HepG2 (cell line): ENCODE measurements around the gene ZCCHC3. TPM values are rescaled to one million over a fixed set of nuclear protein-coding genes. Genes with fewer than 3 reads are reported as not detected.

Experiments used
- ARNTL ChIP-seq: sonication (generic); formaldehyde crosslinking; IDR thresholded peaks from 2 replicates; pipeline ENCODE4 v1.4.0; 2020; ENCODE audit warnings: mild to moderate bottlenecking, missing genetic modification reagents
- ATM ChIP-seq: fragments of 450-650 bp; IDR thresholded peaks from 2 replicates; pipeline ENCODE4 v1.7.1; 2017; ENCODE audit warnings: mild to moderate bottlenecking, borderline replicate concordance
- BHLHE40 ChIP-seq: IDR thresholded peaks from 2 replicates; pipeline ENCODE4 v1.6.1; 2011; ENCODE audit warnings: low read length, improper control_type of control experiment
- BRCA1 ChIP-seq: sonication (generic); formaldehyde crosslinking; IDR thresholded peaks from 2 replicates; pipeline ENCODE4 v1.4.0; 2020; ENCODE audit warnings: missing genetic modification reagents
- CREB3 ChIP-seq: sonication (generic); formaldehyde crosslinking; IDR thresholded peaks from 2 replicates; pipeline ENCODE4 v1.5.0; 2020; ENCODE audit warnings: missing genetic modification reagents
- DR1 ChIP-seq: sonication (generic); formaldehyde crosslinking; IDR thresholded peaks from 2 replicates; pipeline ENCODE4 v1.8.0; 2021; ENCODE audit warnings: mild to moderate bottlenecking, missing genetic modification reagents, inconsistent platforms
- EED ChIP-seq: sonication (generic); formaldehyde crosslinking; IDR thresholded peaks from 2 replicates; pipeline ENCODE4 v1.5.0; 2020; ENCODE audit warnings: mild to moderate bottlenecking, missing genetic modification reagents
- EZH2 ChIP-seq: conservative IDR thresholded peaks from 2 replicates; pipeline ENCODE4 v1.6.1; 2012; ENCODE audit warnings: mild to moderate bottlenecking, low read depth, low read length, moderate library complexity
- HINFP ChIP-seq: sonication (generic); formaldehyde crosslinking; IDR thresholded peaks from 2 replicates; pipeline ENCODE4 v1.4.0; 2020; ENCODE audit warnings: low read depth, mild to moderate bottlenecking, missing genetic modification reagents
- HMG20A ChIP-seq: IDR thresholded peaks from 2 replicates; pipeline ENCODE4 v1.6.1; 2016; ENCODE audit warnings: borderline replicate concordance
- HMGXB4 ChIP-seq, 2 experiments: sonication (generic) in 1 of 2; formaldehyde crosslinking in 1 of 2; IDR thresholded peaks; 2 replicates each; pipeline versions ENCODE4 v1.4.0 to v1.6.1; 2018 to 2020; ENCODE audit warnings: missing genetic modification reagents in 2 of 2, borderline replicate concordance in 1 of 2, low read depth in 1 of 2, mild to moderate bottlenecking in 1 of 2, missing biosample characterization in 1 of 2
- KDM4B ChIP-seq: sonication (generic); formaldehyde crosslinking; IDR thresholded peaks from 2 replicates; pipeline ENCODE4 v1.4.0; 2020; ENCODE audit warnings: missing genetic modification reagents
- MIXL1 ChIP-seq: IDR thresholded peaks from 2 replicates; pipeline ENCODE4 v1.6.1; 2016
- MYNN ChIP-seq: sonication (generic); formaldehyde crosslinking; IDR thresholded peaks from 2 replicates; pipeline ENCODE4 v1.4.0; 2020; ENCODE audit warnings: mild to moderate bottlenecking, low read depth, missing genetic modification reagents
- NCOA2 ChIP-seq: sonication (generic); formaldehyde crosslinking; IDR thresholded peaks from 2 replicates; pipeline ENCODE4 v1.8.0; 2022; ENCODE audit warnings: inconsistent platforms
- SNAPC5 ChIP-seq: sonication (generic); formaldehyde crosslinking; IDR thresholded peaks from 2 replicates; pipeline ENCODE4 v1.8.1; 2023; ENCODE audit warnings: mild to moderate bottlenecking, missing genetic modification reagents, borderline replicate concordance
- ZIK1 ChIP-seq: sonication (generic); formaldehyde crosslinking; IDR thresholded peaks from 2 replicates; pipeline ENCODE4 v1.5.0; 2020; ENCODE audit warnings: mild to moderate bottlenecking, low read depth, missing genetic modification reagents, borderline replicate concordance
- ZNF335 ChIP-seq: sonication (generic); formaldehyde crosslinking; IDR thresholded peaks from 2 replicates; pipeline ENCODE4 v1.4.0; 2020; ENCODE audit warnings: missing genetic modification reagents
- ZNF354B ChIP-seq: sonication (generic); formaldehyde crosslinking; IDR thresholded peaks from 2 replicates; pipeline ENCODE4 v1.8.0; 2022; ENCODE audit warnings: mild to moderate bottlenecking, missing genetic modification reagents
- ZNF562 ChIP-seq: sonication (generic); formaldehyde crosslinking; IDR thresholded peaks from 2 replicates; pipeline ENCODE4 v1.8.0; 2022; ENCODE audit warnings: missing genetic modification reagents, borderline replicate concordance
- ZXDC ChIP-seq: sonication (generic); formaldehyde crosslinking; IDR thresholded peaks from 2 replicates; pipeline ENCODE4 v1.5.0; 2020; ENCODE audit warnings: mild to moderate bottlenecking, missing genetic modification reagents
- polyA plus RNA-seq, 8 experiments: library from polyadenylated mRNA; depleted of rRNA in 3 of 8; stranded (reverse) in 7 of 8; unstranded in 1 of 8; fragments of >200 nt; fragmentation: Illumina TruSeq in 4 of 8; extraction: Trizol in 4 of 8; gene quantifications; 2 replicates each; pipeline versions ENCODE4 v1.2.1 to v1.2.3, GENCODE V29; 2011 to 2016; ENCODE audit warnings: low read depth in 4 of 8, missing spikeins in 1 of 8, mixed read lengths in 1 of 8; ENCODE audit not compliant: insufficient read depth in 1 of 8
- total RNA-seq, 5 experiments: library from RNA; depleted of rRNA; stranded (reverse); fragments of >200 nt; fragmentation: Illumina TruSeq; extraction: Trizol; gene quantifications; 2 replicates each; pipeline ENCODE4 v1.2.3, GENCODE V29; 2016; ENCODE audit warnings: low read depth in 1 of 5

ZCCHC3 gene
- total and polyA plus RNA-seq, 2 of the 13 experiments (the other 11 are each of a cell fraction or from before 2014, with no cell fraction given), result 46.6 to 63.0 TPM

GRCh38 chr20:266596-267562, 30.5 kb upstream of the ZCCHC3 start (continued):
- TF ChIP-seq EZH2 (0 out of 2 replicates have a peak, but pooled peaks have one; percentile 72), BHLHE40 (peak; percentile 47), NCOA2 (peak; percentile 76), DR1 (CRISPR knock-in tag) (peak; percentile 73; the same call in 1 of the 2 replicates), ZNF354B (CRISPR knock-in tag) (peak; percentile 99), HINFP (CRISPR knock-in tag) (peak; percentile 89), HMG20A (CRISPR knock-in tag) (peak; percentile 43; the same call in 1 of the 2 replicates), ZNF335 (CRISPR knock-in tag) (0 out of 2 replicates have a peak, but pooled peaks have one; percentile 46), MIXL1 (CRISPR knock-in tag) (peak; percentile 90), SNAPC5 (CRISPR knock-in tag) (peak; percentile 82), BRCA1 (CRISPR knock-in tag) (peak; percentile 53; the same call in 1 of the 2 replicates), ZNF562 (no peak; the same call in 1 of the 2 replicates), CREB3 (CRISPR knock-in tag) (peak; percentile 84; the same call in 1 of the 2 replicates), HMGXB4 (CRISPR knock-in tag; IDR thresholded peaks at IDR 0.05; ENCODE audit: borderline replicate concordance in 1 of 2, low read depth in 1 of 2) (peak; percentile 98 to 99), KDM4B (CRISPR knock-in tag) (peak; percentile 65), ATM (no peak), EED (CRISPR knock-in tag) (peak; percentile 99), ZXDC (CRISPR knock-in tag) (peak; percentile 92), ARNTL (CRISPR knock-in tag) (peak; percentile 90), ZIK1 (CRISPR knock-in tag) (peak; percentile 92; the same call in 1 of the 2 replicates), MYNN (CRISPR knock-in tag) (no peak; the same call in 1 of the 2 replicates)
